WTC11 (cell line): ENCODE results near the gene CDPF1. TPM values are rescaled to one million over a fixed set of nuclear protein-coding genes. Genes with fewer than 3 reads are reported as not detected.
"Not testable (repeated sequence)": the region's sequence is repeated elsewhere in the genome, so short reads cannot be mapped to it uniquely, and the experiment has no call there.

Experiments used
- ATAC-seq: fragments of 200-7000 bp; cut with Tn5 transposase; 2 replicates; pipeline ENCODE4 v1.10.0; 2021; ENCODE audit warnings: mild to moderate bottlenecking, moderate library complexity
- CTCF ChIA-PET: fragments of 300-600 bp; sonication (Branson Sonifier 250); formaldehyde crosslinking; loops from one replicate; lab custom pipeline; 2021; ENCODE audit warnings: antibody characterized with exemption; lab: Charles Lee
- POLR2A ChIA-PET: fragments of 350-600 bp; sonication (Branson Sonifier 250); formaldehyde crosslinking; loops from one replicate; lab custom pipeline; 2021; ENCODE audit warnings: antibody characterized with exemption; lab: Charles Lee
- DNase-seq: peaks from one replicate; pipeline ENCODE4 v3.0.0; 2021; ENCODE audit warnings: low spot score
- H3K27ac Mint-ChIP-seq: 2 replicates; pipeline ENCODE4 v1.8.0; 2021; ENCODE audit warnings: mixed read lengths
- H3K27me3 Mint-ChIP-seq: 2 replicates; pipeline ENCODE4 v1.8.0; 2021; ENCODE audit warnings: low read depth, mild to moderate bottlenecking, moderate library complexity, mixed read lengths
- H3K36me3 Mint-ChIP-seq: 2 replicates; pipeline ENCODE4 v1.8.0; 2021; ENCODE audit warnings: mixed read lengths
- H3K4me1 Mint-ChIP-seq: 2 replicates; pipeline ENCODE4 v1.8.0; 2022; ENCODE audit warnings: mixed read lengths
- H3K4me3 Mint-ChIP-seq: 2 replicates; pipeline ENCODE4 v1.8.0; 2021; ENCODE audit warnings: mild to moderate bottlenecking, moderate library complexity, mixed read lengths
- H3K9me3 Mint-ChIP-seq: 2 replicates; pipeline ENCODE4 v1.8.0; 2021; ENCODE audit warnings: mixed read lengths
- CREB1 ChIP-seq: sonication (generic); formaldehyde crosslinking; IDR thresholded peaks from 2 replicates; pipeline ENCODE4 v1.8.0; 2023; ENCODE audit warnings: mild to moderate bottlenecking, missing genetic modification reagents
- GABPB1 ChIP-seq: sonication (generic); formaldehyde crosslinking; IDR thresholded peaks from 2 replicates; pipeline ENCODE4 v1.8.1; 2023; ENCODE audit warnings: mild to moderate bottlenecking, missing genetic modification reagents
- NFATC4 ChIP-seq: fragments of 250-450 bp; sonication (Bioruptor Pico); IDR thresholded peaks from 2 replicates; pipeline ENCODE4 v1.9.0; 2021; ENCODE audit warnings: mild to moderate bottlenecking
- NFE2L1 ChIP-seq: sonication (generic); formaldehyde crosslinking; IDR thresholded peaks from 2 replicates; pipeline ENCODE4 v1.8.1; 2023; ENCODE audit warnings: missing genetic modification reagents
- PRRX2 ChIP-seq: fragments of 250-450 bp; sonication (Bioruptor Pico); IDR thresholded peaks from 2 replicates; pipeline ENCODE4 v1.8.0; 2021; ENCODE audit warnings: mild to moderate bottlenecking
- RELA ChIP-seq: sonication (generic); formaldehyde crosslinking; IDR thresholded peaks from 2 replicates; pipeline ENCODE4 v1.8.1; 2022; ENCODE audit warnings: missing genetic modification reagents, mild to moderate bottlenecking, borderline replicate concordance
- RORB ChIP-seq: fragments of 250-450 bp; sonication (Bioruptor Pico); IDR thresholded peaks from 2 replicates; pipeline ENCODE4 v1.9.0; 2021; ENCODE audit warnings: mild to moderate bottlenecking
- ZNF396 ChIP-seq: fragments of 250-450 bp; sonication (Bioruptor Pico); IDR thresholded peaks from 2 replicates; pipeline ENCODE4 v1.8.0; 2021; ENCODE audit warnings: mild to moderate bottlenecking, moderate library complexity, borderline replicate concordance
- total RNA-seq: library from RNA; stranded (reverse); gene quantifications from 3 replicates; pipeline ENCODE4 v1.2.3, GENCODE V29; 2021
- TF ChIP-seq, protein P1 (sequence below): sonication (generic); formaldehyde crosslinking; IDR thresholded peaks from 2 replicates; pipeline ENCODE4 v1.8.1; 2023; ENCODE audit warnings: mild to moderate bottlenecking, missing genetic modification reagents
- TF ChIP-seq, protein P2 (sequence below): sonication (generic); formaldehyde crosslinking; IDR thresholded peaks from 2 replicates; pipeline ENCODE4 v1.8.1; 2023; ENCODE audit warnings: mild to moderate bottlenecking, missing genetic modification reagents, moderate library complexity
- TF ChIP-seq, protein P3 (sequence below): fragments of 250-450 bp; sonication (Bioruptor Pico); IDR thresholded peaks from 2 replicates; pipeline ENCODE4 v2.1.2; 2022; ENCODE audit warnings: mild to moderate bottlenecking, moderate library complexity
- TF ChIP-seq, protein P4 (sequence below): sonication (generic); formaldehyde crosslinking; IDR thresholded peaks from 2 replicates; pipeline ENCODE4 v1.8.0; 2023; ENCODE audit warnings: mild to moderate bottlenecking, missing genetic modification reagents
- TF ChIP-seq, protein P5 (sequence below): fragments of 250-450 bp; sonication (Bioruptor Pico); IDR thresholded peaks from 2 replicates; pipeline ENCODE4 v1.9.0; 2021; ENCODE audit warnings: mild to moderate bottlenecking
- TF ChIP-seq, protein P6 (sequence below): fragments of 250-450 bp; sonication (Bioruptor Pico); IDR thresholded peaks from 2 replicates; pipeline ENCODE4 v1.8.0; 2021; ENCODE audit warnings: mild to moderate bottlenecking
- TF ChIP-seq, protein P7 (sequence below): sonication (generic); formaldehyde crosslinking; IDR thresholded peaks from 2 replicates; pipeline ENCODE4 v1.8.1; 2022; ENCODE audit warnings: missing genetic modification reagents, borderline replicate concordance
- TF ChIP-seq, protein P8 (sequence below): fragments of 250-450 bp; sonication (Bioruptor Pico); IDR thresholded peaks from 2 replicates; pipeline ENCODE4 v1.9.0; 2021; ENCODE audit warnings: mild to moderate bottlenecking
- TF ChIP-seq, protein P9 (sequence below): sonication (generic); formaldehyde crosslinking; IDR thresholded peaks from 2 replicates; pipeline ENCODE4 v1.8.1; 2023; ENCODE audit warnings: mild to moderate bottlenecking, moderate library complexity, missing genetic modification reagents

Gene CDPF1
- total RNA-seq, 1 experiment from 2014 or later: 11.5 TPM

DNA sequence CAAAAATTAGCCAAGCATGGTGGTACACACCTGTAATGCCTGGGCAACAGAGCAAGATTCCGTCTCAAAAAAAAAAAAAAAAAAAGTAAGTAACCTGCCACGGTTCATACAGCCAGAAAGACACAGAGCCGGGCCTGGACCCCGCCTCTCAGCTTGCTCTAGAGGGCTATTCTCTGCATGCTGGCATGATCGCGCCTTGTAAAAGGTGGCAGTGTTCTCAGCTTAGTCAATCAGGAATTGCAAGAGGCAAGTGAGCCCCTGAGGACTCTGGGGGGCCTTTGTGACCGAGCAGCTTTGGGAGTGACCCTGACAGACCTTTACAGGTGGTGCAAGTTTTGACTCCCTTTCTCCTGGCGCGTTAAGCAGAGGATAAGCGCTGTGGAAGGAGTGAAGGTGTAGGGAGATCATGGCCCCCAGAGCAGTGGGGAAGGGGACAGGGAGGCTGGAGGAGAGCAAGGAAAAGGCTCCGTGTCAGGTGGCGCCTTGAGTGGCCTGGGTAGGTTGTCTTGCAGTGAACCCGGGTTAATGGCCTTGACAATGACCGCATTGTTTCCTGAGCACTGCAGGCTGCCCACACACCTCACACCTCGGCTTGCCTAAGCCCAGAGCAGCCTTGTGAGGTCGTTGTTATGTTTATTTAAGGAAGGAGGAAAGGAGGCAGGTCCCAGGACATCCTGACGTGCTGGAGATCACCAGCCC, 48.9 kb downstream of the CDPF1 start (continued):
- TF ChIP-seq, protein P1, sequence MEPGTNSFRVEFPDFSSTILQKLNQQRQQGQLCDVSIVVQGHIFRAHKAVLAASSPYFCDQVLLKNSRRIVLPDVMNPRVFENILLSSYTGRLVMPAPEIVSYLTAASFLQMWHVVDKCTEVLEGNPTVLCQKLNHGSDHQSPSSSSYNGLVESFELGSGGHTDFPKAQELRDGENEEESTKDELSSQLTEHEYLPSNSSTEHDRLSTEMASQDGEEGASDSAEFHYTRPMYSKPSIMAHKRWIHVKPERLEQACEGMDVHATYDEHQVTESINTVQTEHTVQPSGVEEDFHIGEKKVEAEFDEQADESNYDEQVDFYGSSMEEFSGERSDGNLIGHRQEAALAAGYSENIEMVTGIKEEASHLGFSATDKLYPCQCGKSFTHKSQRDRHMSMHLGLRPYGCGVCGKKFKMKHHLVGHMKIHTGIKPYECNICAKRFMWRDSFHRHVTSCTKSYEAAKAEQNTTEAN (CRISPR knock-in tag): 0 out of 2 replicates have a peak, but pooled peaks have one; percentile 26
- TF ChIP-seq NFE2L1 (CRISPR knock-in tag): 0 out of 2 replicates have a peak, but pooled peaks have one; percentile 19
- TF ChIP-seq, protein P2, sequence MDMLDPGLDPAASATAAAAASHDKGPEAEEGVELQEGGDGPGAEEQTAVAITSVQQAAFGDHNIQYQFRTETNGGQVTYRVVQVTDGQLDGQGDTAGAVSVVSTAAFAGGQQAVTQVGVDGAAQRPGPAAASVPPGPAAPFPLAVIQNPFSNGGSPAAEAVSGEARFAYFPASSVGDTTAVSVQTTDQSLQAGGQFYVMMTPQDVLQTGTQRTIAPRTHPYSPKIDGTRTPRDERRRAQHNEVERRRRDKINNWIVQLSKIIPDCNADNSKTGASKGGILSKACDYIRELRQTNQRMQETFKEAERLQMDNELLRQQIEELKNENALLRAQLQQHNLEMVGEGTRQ (CRISPR knock-in tag): peak; percentile 37; the same call in 1 of the 2 replicates
- TF ChIP-seq RORB: no peak
- TF ChIP-seq, protein P3, sequence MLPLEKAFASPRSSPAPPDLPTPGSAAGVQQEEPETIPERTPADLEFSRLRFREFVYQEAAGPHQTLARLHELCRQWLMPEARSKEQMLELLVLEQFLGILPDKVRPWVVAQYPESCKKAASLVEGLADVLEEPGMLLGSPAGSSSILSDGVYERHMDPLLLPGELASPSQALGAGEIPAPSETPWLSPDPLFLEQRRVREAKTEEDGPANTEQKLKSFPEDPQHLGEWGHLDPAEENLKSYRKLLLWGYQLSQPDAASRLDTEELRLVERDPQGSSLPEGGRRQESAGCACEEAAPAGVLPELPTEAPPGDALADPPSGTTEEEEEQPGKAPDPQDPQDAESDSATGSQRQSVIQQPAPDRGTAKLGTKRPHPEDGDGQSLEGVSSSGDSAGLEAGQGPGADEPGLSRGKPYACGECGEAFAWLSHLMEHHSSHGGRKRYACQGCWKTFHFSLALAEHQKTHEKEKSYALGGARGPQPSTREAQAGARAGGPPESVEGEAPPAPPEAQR (CRISPR knock-in tag): no peak

DNA sequence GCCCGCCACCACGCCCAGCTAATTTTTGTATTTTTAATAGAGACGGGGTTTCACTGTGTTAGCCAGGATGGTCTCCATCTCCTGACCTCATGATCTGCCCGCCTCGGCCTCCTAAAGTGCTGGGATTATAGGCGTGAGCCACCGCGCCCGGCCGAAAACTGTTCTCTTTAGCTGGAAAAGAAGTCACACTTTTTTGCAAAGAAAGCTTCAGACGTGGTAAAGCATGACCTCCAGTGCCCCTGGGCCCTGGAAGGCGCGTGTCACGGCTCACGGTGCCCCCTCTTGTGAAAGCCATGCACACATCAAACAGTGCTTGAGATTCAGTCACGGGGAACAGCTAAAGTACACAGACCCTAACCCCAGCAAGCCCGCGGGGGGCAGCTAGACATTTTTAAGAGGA, 51.3 kb downstream of the CDPF1 start:
- H3K27me3 Mint-ChIP-seq, ATAC-seq, H3K36me3 Mint-ChIP-seq, H3K4me3 Mint-ChIP-seq, H3K9me3 Mint-ChIP-seq, H3K27ac Mint-ChIP-seq, POLR2A ChIA-PET, DNase-seq: not testable (repeated sequence)
- H3K4me1 Mint-ChIP-seq: peaks cover 27% of the 10 kb centered on the region
- CTCF ChIA-PET: interaction anchor here (1.0 kb wide), 2 partner anchors 77 to 82 kb away, joined by 3 to 4 read pairs; no protein-coding TSS in a partner anchor

DNA sequence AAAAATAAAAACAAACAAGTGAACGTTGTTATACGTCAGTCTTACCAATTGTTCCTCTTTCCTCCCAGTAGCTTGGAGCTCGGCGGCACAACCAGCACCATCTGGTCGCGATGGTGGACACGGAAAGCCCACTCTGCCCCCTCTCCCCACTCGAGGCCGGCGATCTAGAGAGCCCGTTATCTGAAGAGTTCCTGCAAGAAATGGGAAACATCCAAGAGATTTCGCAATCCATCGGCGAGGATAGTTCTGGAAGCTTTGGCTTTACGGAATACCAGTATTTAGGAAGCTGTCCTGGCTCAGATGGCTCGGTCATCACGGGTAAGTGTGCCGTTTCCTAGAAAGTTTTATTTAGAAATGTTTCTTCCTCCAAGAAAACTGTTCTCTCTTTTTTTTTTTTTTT, 51.8 kb downstream of the CDPF1 start:
- no peak overlapping the region for H3K27ac Mint-ChIP-seq
- H3K4me3 Mint-ChIP-seq: no peak overlapping the region
- DNase-seq: no peak
- ChIA-PET CTCF (interaction anchor here (1.0 kb wide), 2 partner anchors 76 to 82 kb away, joined by 3 to 4 read pairs; no protein-coding TSS in a partner anchor), POLR2A (no interaction called here)
- H3K9me3 Mint-ChIP-seq: no peaks in the 10 kb centered on the region; the same call in 1 of the 2 replicates
- H3K4me1 Mint-ChIP-seq: peaks cover 24% of the 10 kb centered on the region
- ATAC-seq: no peak
- peaks cover 2% of the 10 kb centered on the region; the same call in 1 of the 2 replicates for H3K36me3 Mint-ChIP-seq
- H3K27me3 Mint-ChIP-seq: no peaks in the 10 kb centered on the region; the same call in 1 of the 2 replicates
- TF ChIP-seq, protein P4, sequence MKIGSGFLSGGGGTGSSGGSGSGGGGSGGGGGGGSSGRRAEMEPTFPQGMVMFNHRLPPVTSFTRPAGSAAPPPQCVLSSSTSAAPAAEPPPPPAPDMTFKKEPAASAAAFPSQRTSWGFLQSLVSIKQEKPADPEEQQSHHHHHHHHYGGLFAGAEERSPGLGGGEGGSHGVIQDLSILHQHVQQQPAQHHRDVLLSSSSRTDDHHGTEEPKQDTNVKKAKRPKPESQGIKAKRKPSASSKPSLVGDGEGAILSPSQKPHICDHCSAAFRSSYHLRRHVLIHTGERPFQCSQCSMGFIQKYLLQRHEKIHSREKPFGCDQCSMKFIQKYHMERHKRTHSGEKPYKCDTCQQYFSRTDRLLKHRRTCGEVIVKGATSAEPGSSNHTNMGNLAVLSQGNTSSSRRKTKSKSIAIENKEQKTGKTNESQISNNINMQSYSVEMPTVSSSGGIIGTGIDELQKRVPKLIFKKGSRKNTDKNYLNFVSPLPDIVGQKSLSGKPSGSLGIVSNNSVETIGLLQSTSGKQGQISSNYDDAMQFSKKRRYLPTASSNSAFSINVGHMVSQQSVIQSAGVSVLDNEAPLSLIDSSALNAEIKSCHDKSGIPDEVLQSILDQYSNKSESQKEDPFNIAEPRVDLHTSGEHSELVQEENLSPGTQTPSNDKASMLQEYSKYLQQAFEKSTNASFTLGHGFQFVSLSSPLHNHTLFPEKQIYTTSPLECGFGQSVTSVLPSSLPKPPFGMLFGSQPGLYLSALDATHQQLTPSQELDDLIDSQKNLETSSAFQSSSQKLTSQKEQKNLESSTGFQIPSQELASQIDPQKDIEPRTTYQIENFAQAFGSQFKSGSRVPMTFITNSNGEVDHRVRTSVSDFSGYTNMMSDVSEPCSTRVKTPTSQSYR: no peak
- TF ChIP-seq, protein P5, sequence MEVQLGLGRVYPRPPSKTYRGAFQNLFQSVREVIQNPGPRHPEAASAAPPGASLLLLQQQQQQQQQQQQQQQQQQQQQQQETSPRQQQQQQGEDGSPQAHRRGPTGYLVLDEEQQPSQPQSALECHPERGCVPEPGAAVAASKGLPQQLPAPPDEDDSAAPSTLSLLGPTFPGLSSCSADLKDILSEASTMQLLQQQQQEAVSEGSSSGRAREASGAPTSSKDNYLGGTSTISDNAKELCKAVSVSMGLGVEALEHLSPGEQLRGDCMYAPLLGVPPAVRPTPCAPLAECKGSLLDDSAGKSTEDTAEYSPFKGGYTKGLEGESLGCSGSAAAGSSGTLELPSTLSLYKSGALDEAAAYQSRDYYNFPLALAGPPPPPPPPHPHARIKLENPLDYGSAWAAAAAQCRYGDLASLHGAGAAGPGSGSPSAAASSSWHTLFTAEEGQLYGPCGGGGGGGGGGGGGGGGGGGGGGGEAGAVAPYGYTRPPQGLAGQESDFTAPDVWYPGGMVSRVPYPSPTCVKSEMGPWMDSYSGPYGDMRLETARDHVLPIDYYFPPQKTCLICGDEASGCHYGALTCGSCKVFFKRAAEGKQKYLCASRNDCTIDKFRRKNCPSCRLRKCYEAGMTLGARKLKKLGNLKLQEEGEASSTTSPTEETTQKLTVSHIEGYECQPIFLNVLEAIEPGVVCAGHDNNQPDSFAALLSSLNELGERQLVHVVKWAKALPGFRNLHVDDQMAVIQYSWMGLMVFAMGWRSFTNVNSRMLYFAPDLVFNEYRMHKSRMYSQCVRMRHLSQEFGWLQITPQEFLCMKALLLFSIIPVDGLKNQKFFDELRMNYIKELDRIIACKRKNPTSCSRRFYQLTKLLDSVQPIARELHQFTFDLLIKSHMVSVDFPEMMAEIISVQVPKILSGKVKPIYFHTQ (CRISPR knock-in tag): no peak
- TF ChIP-seq, protein P6, sequence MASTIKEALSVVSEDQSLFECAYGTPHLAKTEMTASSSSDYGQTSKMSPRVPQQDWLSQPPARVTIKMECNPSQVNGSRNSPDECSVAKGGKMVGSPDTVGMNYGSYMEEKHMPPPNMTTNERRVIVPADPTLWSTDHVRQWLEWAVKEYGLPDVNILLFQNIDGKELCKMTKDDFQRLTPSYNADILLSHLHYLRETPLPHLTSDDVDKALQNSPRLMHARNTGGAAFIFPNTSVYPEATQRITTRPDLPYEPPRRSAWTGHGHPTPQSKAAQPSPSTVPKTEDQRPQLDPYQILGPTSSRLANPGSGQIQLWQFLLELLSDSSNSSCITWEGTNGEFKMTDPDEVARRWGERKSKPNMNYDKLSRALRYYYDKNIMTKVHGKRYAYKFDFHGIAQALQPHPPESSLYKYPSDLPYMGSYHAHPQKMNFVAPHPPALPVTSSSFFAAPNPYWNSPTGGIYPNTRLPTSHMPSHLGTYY (CRISPR knock-in tag): no peak
- TF ChIP-seq GABPB1: no peak
- TF ChIP-seq, protein P7, sequence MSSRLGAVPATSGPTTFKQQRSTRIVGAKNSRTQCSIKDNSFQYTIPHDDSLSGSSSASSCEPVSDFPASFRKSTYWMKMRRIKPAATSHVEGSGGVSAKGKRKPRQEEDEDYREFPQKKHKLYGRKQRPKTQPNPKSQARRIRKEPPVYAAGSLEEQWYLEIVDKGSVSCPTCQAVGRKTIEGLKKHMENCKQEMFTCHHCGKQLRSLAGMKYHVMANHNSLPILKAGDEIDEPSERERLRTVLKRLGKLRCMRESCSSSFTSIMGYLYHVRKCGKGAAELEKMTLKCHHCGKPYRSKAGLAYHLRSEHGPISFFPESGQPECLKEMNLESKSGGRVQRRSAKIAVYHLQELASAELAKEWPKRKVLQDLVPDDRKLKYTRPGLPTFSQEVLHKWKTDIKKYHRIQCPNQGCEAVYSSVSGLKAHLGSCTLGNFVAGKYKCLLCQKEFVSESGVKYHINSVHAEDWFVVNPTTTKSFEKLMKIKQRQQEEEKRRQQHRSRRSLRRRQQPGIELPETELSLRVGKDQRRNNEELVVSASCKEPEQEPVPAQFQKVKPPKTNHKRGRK: no peak
- TF ChIP-seq, protein P8, sequence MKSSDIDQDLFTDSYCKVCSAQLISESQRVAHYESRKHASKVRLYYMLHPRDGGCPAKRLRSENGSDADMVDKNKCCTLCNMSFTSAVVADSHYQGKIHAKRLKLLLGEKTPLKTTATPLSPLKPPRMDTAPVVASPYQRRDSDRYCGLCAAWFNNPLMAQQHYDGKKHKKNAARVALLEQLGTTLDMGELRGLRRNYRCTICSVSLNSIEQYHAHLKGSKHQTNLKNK: no peak
- TF ChIP-seq PRRX2 (CRISPR knock-in tag): no peak
- TF ChIP-seq, protein P9, sequence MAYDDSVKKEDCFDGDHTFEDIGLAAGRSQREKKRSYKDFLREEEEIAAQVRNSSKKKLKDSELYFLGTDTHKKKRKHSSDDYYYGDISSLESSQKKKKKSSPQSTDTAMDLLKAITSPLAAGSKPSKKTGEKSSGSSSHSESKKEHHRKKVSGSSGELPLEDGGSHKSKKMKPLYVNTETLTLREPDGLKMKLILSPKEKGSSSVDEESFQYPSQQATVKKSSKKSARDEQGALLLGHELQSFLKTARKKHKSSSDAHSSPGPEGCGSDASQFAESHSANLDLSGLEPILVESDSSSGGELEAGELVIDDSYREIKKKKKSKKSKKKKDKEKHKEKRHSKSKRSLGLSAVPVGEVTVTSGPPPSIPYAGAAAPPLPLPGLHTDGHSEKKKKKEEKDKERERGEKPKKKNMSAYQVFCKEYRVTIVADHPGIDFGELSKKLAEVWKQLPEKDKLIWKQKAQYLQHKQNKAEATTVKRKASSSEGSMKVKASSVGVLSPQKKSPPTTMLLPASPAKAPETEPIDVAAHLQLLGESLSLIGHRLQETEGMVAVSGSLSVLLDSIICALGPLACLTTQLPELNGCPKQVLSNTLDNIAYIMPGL: no peak
- TF ChIP-seq CREB1 (CRISPR knock-in tag): no peak
- no peak for TF ChIP-seq NFATC4 (CRISPR knock-in tag)
- no peak for TF ChIP-seq ZNF396 (CRISPR knock-in tag)
- no peak for TF ChIP-seq RELA (CRISPR knock-in tag)
